ENCODE results near the gene LMO7.

- TF ChIP-seq CTCF (IDR thresholded peaks at IDR 0.05) (no peak), POLR2AphosphoS5 (IDR thresholded peaks at IDR 0.05) (no peak)
Measured at GRCh38 chr13:75621147-75621546, 15.0 kb upstream of the LMO7 start.

Measured in stomach (tissue), 4 donors.